ENCODE results near the gene NDUFB1. TPM values are rescaled to one million over a fixed set of nuclear protein-coding genes. Genes with fewer than 3 reads are reported as not detected.

The NDUFB1 gene
- total and polyA plus RNA-seq, 2 of the 13 experiments (the other 11 are each of a cell fraction or from before 2014, with no cell fraction given): 181 to 281 TPM

DNA sequence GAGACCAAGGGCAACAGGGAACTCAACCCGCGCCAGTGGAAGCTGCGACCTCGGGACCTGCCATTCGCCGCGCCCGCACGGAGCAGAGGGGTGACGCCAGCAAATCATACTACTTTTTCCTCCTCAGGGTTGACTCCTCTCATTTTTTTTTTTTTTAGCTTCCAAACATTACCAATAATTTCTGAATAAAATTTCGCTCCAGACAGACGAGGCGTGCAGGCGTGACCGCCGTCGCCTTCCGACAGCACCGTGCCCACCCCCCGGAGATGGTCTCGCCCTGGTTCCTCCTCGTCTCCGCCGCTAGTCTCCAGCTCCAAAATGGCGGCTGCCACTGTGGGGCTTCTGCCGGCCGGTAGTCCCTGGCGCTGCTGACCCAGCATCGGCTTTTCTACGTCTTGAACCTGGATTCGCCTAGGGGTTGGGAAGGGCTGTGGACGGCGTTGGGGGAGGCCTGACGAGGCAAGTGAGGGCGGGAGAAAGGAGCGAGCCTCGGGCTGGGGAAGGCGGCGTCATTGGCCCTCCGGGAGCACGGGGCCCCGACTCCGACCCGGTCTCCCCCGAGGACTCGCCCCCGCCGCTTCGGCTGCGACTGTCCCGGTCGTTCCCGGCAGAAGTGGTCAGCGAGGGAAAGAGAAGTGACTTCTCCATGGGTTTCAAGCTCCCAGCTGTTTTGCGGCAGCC is at the start of gene NDUFB1, which contains the start of gene CPSF2 (continued):
- TF ChIP-seq, protein P1, sequence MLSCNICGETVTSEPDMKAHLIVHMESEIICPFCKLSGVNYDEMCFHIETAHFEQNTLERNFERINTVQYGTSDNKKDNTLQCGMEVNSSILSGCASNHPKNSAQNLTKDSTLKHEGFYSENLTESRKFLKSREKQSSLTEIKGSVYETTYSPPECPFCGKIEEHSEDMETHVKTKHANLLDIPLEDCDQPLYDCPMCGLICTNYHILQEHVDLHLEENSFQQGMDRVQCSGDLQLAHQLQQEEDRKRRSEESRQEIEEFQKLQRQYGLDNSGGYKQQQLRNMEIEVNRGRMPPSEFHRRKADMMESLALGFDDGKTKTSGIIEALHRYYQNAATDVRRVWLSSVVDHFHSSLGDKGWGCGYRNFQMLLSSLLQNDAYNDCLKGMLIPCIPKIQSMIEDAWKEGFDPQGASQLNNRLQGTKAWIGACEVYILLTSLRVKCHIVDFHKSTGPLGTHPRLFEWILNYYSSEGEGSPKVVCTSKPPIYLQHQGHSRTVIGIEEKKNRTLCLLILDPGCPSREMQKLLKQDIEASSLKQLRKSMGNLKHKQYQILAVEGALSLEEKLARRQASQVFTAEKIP (CRISPR knock-in tag; IDR thresholded peaks at IDR 0.05; ENCODE audit: borderline replicate concordance): no peak
- TF ChIP-seq, protein P2, sequence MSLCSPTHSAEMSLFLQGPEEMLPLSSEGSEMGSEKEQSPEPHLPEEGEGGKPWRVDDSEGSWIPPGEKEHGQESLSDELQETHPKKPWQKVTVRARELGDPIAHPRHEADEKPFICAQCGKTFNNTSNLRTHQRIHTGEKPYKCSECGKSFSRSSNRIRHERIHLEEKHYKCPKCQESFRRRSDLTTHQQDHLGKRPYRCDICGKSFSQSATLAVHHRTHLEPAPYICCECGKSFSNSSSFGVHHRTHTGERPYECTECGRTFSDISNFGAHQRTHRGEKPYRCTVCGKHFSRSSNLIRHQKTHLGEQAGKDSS (CRISPR knock-in tag; IDR thresholded peaks at IDR 0.05; ENCODE audit: borderline replicate concordance, low read depth): peak; percentile 43; the same call in 1 of the 2 replicates
- TF ChIP-seq ZNF558 (CRISPR knock-in tag; IDR thresholded peaks at IDR 0.05; ENCODE audit: borderline replicate concordance): peak; percentile 57; the same call in 1 of the 2 replicates
- no peak for TF ChIP-seq SNAPC2 (CRISPR knock-in tag; IDR thresholded peaks at IDR 0.05)
- TF ChIP-seq MTF1 (CRISPR knock-in tag; IDR thresholded peaks at IDR 0.05): no peak
- no peak for TF ChIP-seq CAMTA2 (CRISPR knock-in tag; IDR thresholded peaks at IDR 0.05; ENCODE audit: borderline replicate concordance)
- no peak for TF ChIP-seq ZNF3 (CRISPR knock-in tag; IDR thresholded peaks at IDR 0.05)
- TF ChIP-seq, protein P3, sequence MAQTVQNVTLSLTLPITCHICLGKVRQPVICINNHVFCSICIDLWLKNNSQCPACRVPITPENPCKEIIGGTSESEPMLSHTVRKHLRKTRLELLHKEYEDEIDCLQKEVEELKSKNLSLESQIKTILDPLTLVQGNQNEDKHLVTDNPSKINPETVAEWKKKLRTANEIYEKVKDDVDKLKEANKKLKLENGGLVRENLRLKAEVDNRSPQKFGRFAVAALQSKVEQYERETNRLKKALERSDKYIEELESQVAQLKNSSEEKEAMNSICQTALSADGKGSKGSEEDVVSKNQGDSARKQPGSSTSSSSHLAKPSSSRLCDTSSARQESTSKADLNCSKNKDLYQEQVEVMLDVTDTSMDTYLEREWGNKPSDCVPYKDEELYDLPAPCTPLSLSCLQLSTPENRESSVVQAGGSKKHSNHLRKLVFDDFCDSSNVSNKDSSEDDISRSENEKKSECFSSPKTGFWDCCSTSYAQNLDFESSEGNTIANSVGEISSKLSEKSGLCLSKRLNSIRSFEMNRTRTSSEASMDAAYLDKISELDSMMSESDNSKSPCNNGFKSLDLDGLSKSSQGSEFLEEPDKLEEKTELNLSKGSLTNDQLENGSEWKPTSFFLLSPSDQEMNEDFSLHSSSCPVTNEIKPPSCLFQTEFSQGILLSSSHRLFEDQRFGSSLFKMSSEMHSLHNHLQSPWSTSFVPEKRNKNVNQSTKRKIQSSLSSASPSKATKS (CRISPR knock-in tag; IDR thresholded peaks at IDR 0.05): no peak
- no peak; the same call in 1 of the 2 replicates for TF ChIP-seq GATAD2A (CRISPR knock-in tag; IDR thresholded peaks at IDR 0.05)
- peak; percentile 34; the same call in 1 of the 2 replicates for TF ChIP-seq FOXK1 (CRISPR knock-in tag; IDR thresholded peaks at IDR 0.05; ENCODE audit: borderline replicate concordance, low read depth)
- TF ChIP-seq ATF7 (IDR thresholded peaks at IDR 0.05): peak; percentile 92
- no peak for TF ChIP-seq ATF7 (CRISPR knock-in tag; IDR thresholded peaks at IDR 0.05)
- TF ChIP-seq, protein P4, sequence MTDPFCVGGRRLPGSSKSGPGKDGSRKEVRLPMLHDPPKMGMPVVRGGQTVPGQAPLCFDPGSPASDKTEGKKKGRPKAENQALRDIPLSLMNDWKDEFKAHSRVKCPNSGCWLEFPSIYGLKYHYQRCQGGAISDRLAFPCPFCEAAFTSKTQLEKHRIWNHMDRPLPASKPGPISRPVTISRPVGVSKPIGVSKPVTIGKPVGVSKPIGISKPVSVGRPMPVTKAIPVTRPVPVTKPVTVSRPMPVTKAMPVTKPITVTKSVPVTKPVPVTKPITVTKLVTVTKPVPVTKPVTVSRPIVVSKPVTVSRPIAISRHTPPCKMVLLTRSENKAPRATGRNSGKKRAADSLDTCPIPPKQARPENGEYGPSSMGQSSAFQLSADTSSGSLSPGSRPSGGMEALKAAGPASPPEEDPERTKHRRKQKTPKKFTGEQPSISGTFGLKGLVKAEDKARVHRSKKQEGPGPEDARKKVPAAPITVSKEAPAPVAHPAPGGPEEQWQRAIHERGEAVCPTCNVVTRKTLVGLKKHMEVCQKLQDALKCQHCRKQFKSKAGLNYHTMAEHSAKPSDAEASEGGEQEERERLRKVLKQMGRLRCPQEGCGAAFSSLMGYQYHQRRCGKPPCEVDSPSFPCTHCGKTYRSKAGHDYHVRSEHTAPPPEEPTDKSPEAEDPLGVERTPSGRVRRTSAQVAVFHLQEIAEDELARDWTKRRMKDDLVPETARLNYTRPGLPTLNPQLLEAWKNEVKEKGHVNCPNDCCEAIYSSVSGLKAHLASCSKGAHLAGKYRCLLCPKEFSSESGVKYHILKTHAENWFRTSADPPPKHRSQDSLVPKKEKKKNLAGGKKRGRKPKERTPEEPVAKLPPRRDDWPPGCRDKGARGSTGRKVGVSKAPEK (CRISPR knock-in tag; IDR thresholded peaks at IDR 0.05; ENCODE audit: borderline replicate concordance): no peak
- peak; percentile 60; the same call in 1 of the 2 replicates for TF ChIP-seq SRY (CRISPR knock-in tag; IDR thresholded peaks at IDR 0.05)
- TF ChIP-seq, protein P5, sequence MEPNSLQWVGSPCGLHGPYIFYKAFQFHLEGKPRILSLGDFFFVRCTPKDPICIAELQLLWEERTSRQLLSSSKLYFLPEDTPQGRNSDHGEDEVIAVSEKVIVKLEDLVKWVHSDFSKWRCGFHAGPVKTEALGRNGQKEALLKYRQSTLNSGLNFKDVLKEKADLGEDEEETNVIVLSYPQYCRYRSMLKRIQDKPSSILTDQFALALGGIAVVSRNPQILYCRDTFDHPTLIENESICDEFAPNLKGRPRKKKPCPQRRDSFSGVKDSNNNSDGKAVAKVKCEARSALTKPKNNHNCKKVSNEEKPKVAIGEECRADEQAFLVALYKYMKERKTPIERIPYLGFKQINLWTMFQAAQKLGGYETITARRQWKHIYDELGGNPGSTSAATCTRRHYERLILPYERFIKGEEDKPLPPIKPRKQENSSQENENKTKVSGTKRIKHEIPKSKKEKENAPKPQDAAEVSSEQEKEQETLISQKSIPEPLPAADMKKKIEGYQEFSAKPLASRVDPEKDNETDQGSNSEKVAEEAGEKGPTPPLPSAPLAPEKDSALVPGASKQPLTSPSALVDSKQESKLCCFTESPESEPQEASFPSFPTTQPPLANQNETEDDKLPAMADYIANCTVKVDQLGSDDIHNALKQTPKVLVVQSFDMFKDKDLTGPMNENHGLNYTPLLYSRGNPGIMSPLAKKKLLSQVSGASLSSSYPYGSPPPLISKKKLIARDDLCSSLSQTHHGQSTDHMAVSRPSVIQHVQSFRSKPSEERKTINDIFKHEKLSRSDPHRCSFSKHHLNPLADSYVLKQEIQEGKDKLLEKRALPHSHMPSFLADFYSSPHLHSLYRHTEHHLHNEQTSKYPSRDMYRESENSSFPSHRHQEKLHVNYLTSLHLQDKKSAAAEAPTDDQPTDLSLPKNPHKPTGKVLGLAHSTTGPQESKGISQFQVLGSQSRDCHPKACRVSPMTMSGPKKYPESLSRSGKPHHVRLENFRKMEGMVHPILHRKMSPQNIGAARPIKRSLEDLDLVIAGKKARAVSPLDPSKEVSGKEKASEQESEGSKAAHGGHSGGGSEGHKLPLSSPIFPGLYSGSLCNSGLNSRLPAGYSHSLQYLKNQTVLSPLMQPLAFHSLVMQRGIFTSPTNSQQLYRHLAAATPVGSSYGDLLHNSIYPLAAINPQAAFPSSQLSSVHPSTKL (CRISPR knock-in tag; IDR thresholded peaks at IDR 0.05): 0 out of 2 replicates have a peak, but pooled peaks have one; percentile 8
- peak; percentile 64; the same call in 1 of the 2 replicates for TF ChIP-seq HES4 (CRISPR knock-in tag; IDR thresholded peaks at IDR 0.05; ENCODE audit: borderline replicate concordance)
- TF ChIP-seq NBN (conservative IDR thresholded peaks at IDR 0.05): no peak

Data from HepG2 (cell line).